SK-N-SH treated with all-trans-retinoic acid at 6 μM for 48 hours (cell line): ENCODE results near the gene GIMAP7.

ENCODE experiments used
- ARNTL ChIP-seq: fragments of 450-650 bp; formaldehyde crosslinking; IDR thresholded peaks from 2 replicates; pipeline ENCODE4 v1.5.0; 2020; ENCODE audit warnings: low read depth, mild to moderate bottlenecking, moderate library complexity, borderline replicate concordance
- CSDC2 ChIP-seq: fragments of 250-450 bp; sonication (Bioruptor Pico); IDR thresholded peaks from 2 replicates; pipeline ENCODE4 v1.5.0; 2020; ENCODE audit warnings: mild to moderate bottlenecking, moderate library complexity
- GLIS3 ChIP-seq: fragments of 250-450 bp; sonication (Bioruptor Pico); IDR thresholded peaks from 2 replicates; pipeline ENCODE4 v1.5.0; 2020; ENCODE audit warnings: mild to moderate bottlenecking, moderate library complexity
- PPARA ChIP-seq: fragments of 250-450 bp; sonication (Bioruptor Pico); IDR thresholded peaks from 2 replicates; pipeline ENCODE4 v1.5.0; 2020; ENCODE audit warnings: mild to moderate bottlenecking, borderline replicate concordance
- RARB ChIP-seq: fragments of 250-450 bp; sonication (Bioruptor Pico); IDR thresholded peaks from 2 replicates; pipeline ENCODE4 v1.8.0; 2021; ENCODE audit warnings: mild to moderate bottlenecking, moderate library complexity
- ZC3H10 ChIP-seq: fragments of 250-450 bp; sonication (Bioruptor Pico); IDR thresholded peaks from 2 replicates; pipeline ENCODE4 v1.5.1; 2021; ENCODE audit warnings: mild to moderate bottlenecking, moderate library complexity
- ZFP3 ChIP-seq: fragments of 250-450 bp; sonication (Bioruptor Pico); IDR thresholded peaks from 2 replicates; pipeline ENCODE4 v1.5.0; 2020; ENCODE audit warnings: mild to moderate bottlenecking, moderate library complexity
- ZFP30 ChIP-seq: fragments of 450-650 bp; formaldehyde crosslinking; IDR thresholded peaks from 2 replicates; pipeline ENCODE4 v1.5.0; 2022; ENCODE audit warnings: mild to moderate bottlenecking, moderate library complexity
- ZNF70 ChIP-seq: fragments of 450-650 bp; formaldehyde crosslinking; IDR thresholded peaks from 2 replicates; pipeline ENCODE4 v1.5.0; 2020; ENCODE audit warnings: mild to moderate bottlenecking, moderate library complexity
- TF ChIP-seq, protein P1 (sequence below): fragments of 250-450 bp; sonication (Bioruptor Pico); IDR thresholded peaks from 2 replicates; pipeline ENCODE4 v1.8.0; 2020; ENCODE audit warnings: mild to moderate bottlenecking, moderate library complexity, borderline replicate concordance
- TF ChIP-seq, protein P2 (sequence below): fragments of 250-450 bp; sonication (Bioruptor Pico); IDR thresholded peaks from 2 replicates; pipeline ENCODE4 v1.5.1; 2020; ENCODE audit warnings: low read depth, mild to moderate bottlenecking, moderate library complexity
- TF ChIP-seq, protein P3 (sequence below): fragments of 250-450 bp; sonication (Bioruptor Pico); IDR thresholded peaks from 2 replicates; pipeline ENCODE4 v1.5.0; 2020; ENCODE audit warnings: mild to moderate bottlenecking, moderate library complexity

DNA sequence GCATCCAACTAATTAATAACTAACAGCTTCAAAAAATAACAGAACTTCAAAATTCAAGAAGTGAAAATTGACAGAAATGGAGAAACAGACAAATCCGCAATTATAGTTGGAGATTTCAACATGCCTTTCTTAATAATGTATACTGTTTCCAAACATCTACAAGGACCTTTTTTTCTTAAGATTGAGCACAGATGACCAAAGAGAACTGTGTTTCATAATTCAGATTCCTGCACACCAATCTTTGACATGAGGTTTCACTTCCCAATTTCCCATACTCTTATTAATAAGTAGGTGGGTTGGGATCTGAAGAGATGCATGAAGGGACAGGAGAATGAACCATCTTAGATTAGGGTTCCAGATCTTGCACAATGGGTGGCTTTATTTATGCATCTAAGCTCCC, 24.9 kb upstream of the GIMAP7 start:
- TF ChIP-seq, protein P1, sequence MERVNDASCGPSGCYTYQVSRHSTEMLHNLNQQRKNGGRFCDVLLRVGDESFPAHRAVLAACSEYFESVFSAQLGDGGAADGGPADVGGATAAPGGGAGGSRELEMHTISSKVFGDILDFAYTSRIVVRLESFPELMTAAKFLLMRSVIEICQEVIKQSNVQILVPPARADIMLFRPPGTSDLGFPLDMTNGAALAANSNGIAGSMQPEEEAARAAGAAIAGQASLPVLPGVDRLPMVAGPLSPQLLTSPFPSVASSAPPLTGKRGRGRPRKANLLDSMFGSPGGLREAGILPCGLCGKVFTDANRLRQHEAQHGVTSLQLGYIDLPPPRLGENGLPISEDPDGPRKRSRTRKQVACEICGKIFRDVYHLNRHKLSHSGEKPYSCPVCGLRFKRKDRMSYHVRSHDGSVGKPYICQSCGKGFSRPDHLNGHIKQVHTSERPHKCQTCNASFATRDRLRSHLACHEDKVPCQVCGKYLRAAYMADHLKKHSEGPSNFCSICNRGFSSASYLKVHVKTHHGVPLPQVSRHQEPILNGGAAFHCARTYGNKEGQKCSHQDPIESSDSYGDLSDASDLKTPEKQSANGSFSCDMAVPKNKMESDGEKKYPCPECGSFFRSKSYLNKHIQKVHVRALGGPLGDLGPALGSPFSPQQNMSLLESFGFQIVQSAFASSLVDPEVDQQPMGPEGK = no peak
- TF ChIP-seq CSDC2 (no peak), RARB (CRISPR knock-in tag) (no peak), ZC3H10 (CRISPR knock-in tag) (no peak), ZNF70 (CRISPR knock-in tag) (no peak), ARNTL (CRISPR knock-in tag) (no peak), ZFP3 (CRISPR knock-in tag) (no peak), PPARA (CRISPR knock-in tag) (no peak), GLIS3 (no peak), ZFP30 (CRISPR knock-in tag) (no peak)
- TF ChIP-seq, protein P2, sequence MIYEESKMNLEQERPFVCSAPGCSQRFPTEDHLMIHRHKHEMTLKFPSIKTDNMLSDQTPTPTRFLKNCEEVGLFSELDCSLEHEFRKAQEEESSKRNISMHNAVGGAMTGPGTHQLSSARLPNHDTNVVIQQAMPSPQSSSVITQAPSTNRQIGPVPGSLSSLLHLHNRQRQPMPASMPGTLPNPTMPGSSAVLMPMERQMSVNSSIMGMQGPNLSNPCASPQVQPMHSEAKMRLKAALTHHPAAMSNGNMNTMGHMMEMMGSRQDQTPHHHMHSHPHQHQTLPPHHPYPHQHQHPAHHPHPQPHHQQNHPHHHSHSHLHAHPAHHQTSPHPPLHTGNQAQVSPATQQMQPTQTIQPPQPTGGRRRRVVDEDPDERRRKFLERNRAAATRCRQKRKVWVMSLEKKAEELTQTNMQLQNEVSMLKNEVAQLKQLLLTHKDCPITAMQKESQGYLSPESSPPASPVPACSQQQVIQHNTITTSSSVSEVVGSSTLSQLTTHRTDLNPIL (CRISPR knock-in tag) = no peak
- TF ChIP-seq, protein P3, sequence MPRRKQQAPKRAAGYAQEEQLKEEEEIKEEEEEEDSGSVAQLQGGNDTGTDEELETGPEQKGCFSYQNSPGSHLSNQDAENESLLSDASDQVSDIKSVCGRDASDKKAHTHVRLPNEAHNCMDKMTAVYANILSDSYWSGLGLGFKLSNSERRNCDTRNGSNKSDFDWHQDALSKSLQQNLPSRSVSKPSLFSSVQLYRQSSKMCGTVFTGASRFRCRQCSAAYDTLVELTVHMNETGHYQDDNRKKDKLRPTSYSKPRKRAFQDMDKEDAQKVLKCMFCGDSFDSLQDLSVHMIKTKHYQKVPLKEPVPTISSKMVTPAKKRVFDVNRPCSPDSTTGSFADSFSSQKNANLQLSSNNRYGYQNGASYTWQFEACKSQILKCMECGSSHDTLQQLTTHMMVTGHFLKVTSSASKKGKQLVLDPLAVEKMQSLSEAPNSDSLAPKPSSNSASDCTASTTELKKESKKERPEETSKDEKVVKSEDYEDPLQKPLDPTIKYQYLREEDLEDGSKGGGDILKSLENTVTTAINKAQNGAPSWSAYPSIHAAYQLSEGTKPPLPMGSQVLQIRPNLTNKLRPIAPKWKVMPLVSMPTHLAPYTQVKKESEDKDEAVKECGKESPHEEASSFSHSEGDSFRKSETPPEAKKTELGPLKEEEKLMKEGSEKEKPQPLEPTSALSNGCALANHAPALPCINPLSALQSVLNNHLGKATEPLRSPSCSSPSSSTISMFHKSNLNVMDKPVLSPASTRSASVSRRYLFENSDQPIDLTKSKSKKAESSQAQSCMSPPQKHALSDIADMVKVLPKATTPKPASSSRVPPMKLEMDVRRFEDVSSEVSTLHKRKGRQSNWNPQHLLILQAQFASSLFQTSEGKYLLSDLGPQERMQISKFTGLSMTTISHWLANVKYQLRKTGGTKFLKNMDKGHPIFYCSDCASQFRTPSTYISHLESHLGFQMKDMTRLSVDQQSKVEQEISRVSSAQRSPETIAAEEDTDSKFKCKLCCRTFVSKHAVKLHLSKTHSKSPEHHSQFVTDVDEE (CRISPR knock-in tag) = no peak
